ENCODE data around the gene EIF6. TPM values are rescaled to one million over a fixed set of nuclear protein-coding genes. Genes with fewer than 3 reads are reported as not detected.
A peak's percentile ranks its signal among the peaks of the same experiment; 100 is the strongest.

EIF6 gene
- total and polyA plus RNA-seq, 9 of the 15 experiments (the other 6 are each of a cell fraction or from before 2014, with no cell fraction given): 165 to 832 (median 229) TPM

- no peak for TF ChIP-seq THRA (IDR thresholded peaks at IDR 0.05)
- no peak for TF ChIP-seq ZNF699 (CRISPR knock-in tag; IDR thresholded peaks at IDR 0.05; ENCODE audit: insufficient replicate concordance)
- no peak for TF ChIP-seq NELFE (IDR thresholded peaks at IDR 0.05; ENCODE audit: insufficient read depth, insufficient read length)
- no peak for TF ChIP-seq KAT2B (IDR thresholded peaks at IDR 0.05; ENCODE audit: low read depth, low read length)
- TF ChIP-seq ELF1 (tag; IDR thresholded peaks at IDR 0.05): peak; percentile 16; the same call in 1 of the 2 replicates
- TF ChIP-seq KLF6 (CRISPR knock-in tag; IDR thresholded peaks at IDR 0.05; ENCODE audit: borderline replicate concordance): no peak
- TF ChIP-seq PHF21A (IDR thresholded peaks at IDR 0.05; ENCODE audit: borderline replicate concordance, low read depth): no peak
- no peak for TF ChIP-seq KLF10 (CRISPR knock-in tag; IDR thresholded peaks at IDR 0.05)
- TF ChIP-seq RBM15 (IDR thresholded peaks at IDR 0.05; ENCODE audit: insufficient read depth, low read length): no peak
- TF ChIP-seq GATAD2B (IDR thresholded peaks at IDR 0.05; ENCODE audit: borderline replicate concordance): no peak
- TF ChIP-seq CBX8 (IDR thresholded peaks at IDR 0.05; ENCODE audit: borderline replicate concordance, extremely low read depth, low read depth, low read length, poor library complexity, severe bottlenecking): no peak
- no peak for TF ChIP-seq TBL1XR1 (IDR thresholded peaks at IDR 0.05; ENCODE audit: low read length in 2 of 2)
- no peak for TF ChIP-seq ZKSCAN1 (IDR thresholded peaks at IDR 0.05; ENCODE audit: low read depth, low read length)
- TF ChIP-seq ELK1 (CRISPR knock-in tag; IDR thresholded peaks at IDR 0.05): no peak
Measured at GRCh38 chr20:35327074-35327976, 42.8 kb upstream of the EIF6 start (continued).

Data from K562 (cell line).